ENCODE data around the gene GSDME. TPM values are rescaled to one million over a fixed set of nuclear protein-coding genes. Genes with fewer than 3 reads are reported as not detected.

Gene GSDME
- polyA plus RNA-seq, 1 of the 3 experiments (the other 2 are of a cell fraction), result 109 TPM

GRCh38 chr7:24730018-24730369, 27.3 kb downstream of the GSDME start:
- Histone ChIP-seq H3K27me3 (ENCODE audit: insufficient read depth) (no peaks in the 10 kb centered on the region), H3K36me3 (replicated peaks in 1 of 2; ENCODE audit: control insufficient read depth in 1 of 2, insufficient read depth in 2 of 2, low read length in 1 of 2) (peaks cover 0 to 6% of the 10 kb centered on the region in 2 experiments), H4K20me1 (ENCODE audit: insufficient read depth) (no peaks in the 10 kb centered on the region), H3K9me2 (no peaks in the 10 kb centered on the region), H3K4me2 (no peak overlapping the region), H3K79me2 (ENCODE audit: insufficient read depth) (peaks cover 15% of the 10 kb centered on the region; the same call in 1 of the 2 replicates), H3K9me3 (no peaks in the 10 kb centered on the region), H3K27ac (ENCODE audit: low read depth in 2 of 2, low read length in 1 of 2) (no peak overlapping the region), H3K9ac (no peak overlapping the region), H3K4me1 (ENCODE audit: control insufficient read depth in 1 of 2, insufficient read depth in 2 of 2, low read depth in 1 of 2, low read length in 1 of 2) (peaks cover 7 to 34% of the 10 kb centered on the region in 2 experiments; a peak in 2 of 4 replicates), H3K4me3 (ENCODE audit: low read depth in 2 of 2, low read length in 1 of 2) (no peak overlapping the region), H2AFZ (ENCODE audit: low read depth) (no peak overlapping the region), H3F3A (replicated peaks; ENCODE audit: insufficient read depth) (no peaks in the 10 kb centered on the region)
- ChIA-PET CTCF (interaction anchor here (0.7 to 2.0 kb wide), 6 partner anchors 11 to 934 kb away, joined by 3 to 7 read pairs (median 3); no protein-coding TSS in a partner anchor), POLR2A (no interaction called here)
- TF ChIP-seq GATA2 (CRISPR knock-in tag; IDR thresholded peaks at IDR 0.05) (no peak), FOXM1 (IDR thresholded peaks at IDR 0.05; ENCODE audit: low read depth) (no peak), MEF2A (IDR thresholded peaks at IDR 0.05; ENCODE audit: borderline replicate concordance, low read depth) (no peak), USF2 (IDR thresholded peaks at IDR 0.05; ENCODE audit: borderline replicate concordance, low read depth, low read length) (no peak), NFIC (IDR thresholded peaks at IDR 0.05; ENCODE audit: borderline replicate concordance) (no peak), TAF1 (IDR thresholded peaks at IDR 0.05; ENCODE audit: borderline replicate concordance, low read depth, low read length) (no peak), NRF1 (IDR thresholded peaks at IDR 0.05; ENCODE audit: low read depth, low read length) (no peak), USF1 (IDR thresholded peaks at IDR 0.05; ENCODE audit: borderline replicate concordance, low read depth) (no peak), REST (IDR thresholded peaks at IDR 0.05; ENCODE audit: low read depth, low read length) (no peak), MAX (IDR thresholded peaks at IDR 0.05; ENCODE audit: low read depth) (no peak), TCF12 (IDR thresholded peaks at IDR 0.05) (no peak), EZH2phosphoT487 (IDR thresholded peaks at IDR 0.05; ENCODE audit: borderline replicate concordance, low read depth) (no peak), FOSL2 (IDR thresholded peaks at IDR 0.05; ENCODE audit: borderline replicate concordance, low read depth) (no peak), RAD21 (IDR thresholded peaks at IDR 0.05; ENCODE audit: low read length) (no peak), RCOR1 (IDR thresholded peaks at IDR 0.05; ENCODE audit: low read length) (no peak), POLR2AphosphoS5 (IDR thresholded peaks at IDR 0.05; ENCODE audit: low read depth, low read length) (no peak), ZBTB33 (IDR thresholded peaks at IDR 0.05; ENCODE audit: borderline replicate concordance, low read depth) (no peak), RFX5 (IDR thresholded peaks at IDR 0.05; ENCODE audit: low read length) (no peak)
- TF ChIP-seq, protein P1, sequence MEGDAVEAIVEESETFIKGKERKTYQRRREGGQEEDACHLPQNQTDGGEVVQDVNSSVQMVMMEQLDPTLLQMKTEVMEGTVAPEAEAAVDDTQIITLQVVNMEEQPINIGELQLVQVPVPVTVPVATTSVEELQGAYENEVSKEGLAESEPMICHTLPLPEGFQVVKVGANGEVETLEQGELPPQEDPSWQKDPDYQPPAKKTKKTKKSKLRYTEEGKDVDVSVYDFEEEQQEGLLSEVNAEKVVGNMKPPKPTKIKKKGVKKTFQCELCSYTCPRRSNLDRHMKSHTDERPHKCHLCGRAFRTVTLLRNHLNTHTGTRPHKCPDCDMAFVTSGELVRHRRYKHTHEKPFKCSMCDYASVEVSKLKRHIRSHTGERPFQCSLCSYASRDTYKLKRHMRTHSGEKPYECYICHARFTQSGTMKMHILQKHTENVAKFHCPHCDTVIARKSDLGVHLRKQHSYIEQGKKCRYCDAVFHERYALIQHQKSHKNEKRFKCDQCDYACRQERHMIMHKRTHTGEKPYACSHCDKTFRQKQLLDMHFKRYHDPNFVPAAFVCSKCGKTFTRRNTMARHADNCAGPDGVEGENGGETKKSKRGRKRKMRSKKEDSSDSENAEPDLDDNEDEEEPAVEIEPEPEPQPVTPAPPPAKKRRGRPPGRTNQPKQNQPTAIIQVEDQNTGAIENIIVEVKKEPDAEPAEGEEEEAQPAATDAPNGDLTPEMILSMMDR (IDR thresholded peaks at IDR 0.05), result no peak
- no peak for DNase-seq
